SK-N-MC (cell line): ENCODE results near the gene RINT1.

ENCODE experiments used
- EZH2 ChIP-seq: fragments of 200-600 bp; sonication (generic); IDR thresholded peaks from one replicate; pipeline ENCODE4 v1.6.1; 2017; ENCODE audit warnings: antibody characterized with exemption
- FOXP2 ChIP-seq: optimal IDR thresholded peaks from 2 replicates; pipeline ENCODE3; 2011; ENCODE audit warnings: mild to moderate bottlenecking, moderate library complexity; ENCODE audit not compliant: insufficient read depth; ENCODE audit errors: extremely low read length, control extremely low read depth
- POLR2AphosphoS5 ChIP-seq: IDR thresholded peaks from 2 replicates; pipeline ENCODE4 v1.6.1; 2012; ENCODE audit warnings: mild to moderate bottlenecking, low read depth, low read length, borderline replicate concordance

DNA sequence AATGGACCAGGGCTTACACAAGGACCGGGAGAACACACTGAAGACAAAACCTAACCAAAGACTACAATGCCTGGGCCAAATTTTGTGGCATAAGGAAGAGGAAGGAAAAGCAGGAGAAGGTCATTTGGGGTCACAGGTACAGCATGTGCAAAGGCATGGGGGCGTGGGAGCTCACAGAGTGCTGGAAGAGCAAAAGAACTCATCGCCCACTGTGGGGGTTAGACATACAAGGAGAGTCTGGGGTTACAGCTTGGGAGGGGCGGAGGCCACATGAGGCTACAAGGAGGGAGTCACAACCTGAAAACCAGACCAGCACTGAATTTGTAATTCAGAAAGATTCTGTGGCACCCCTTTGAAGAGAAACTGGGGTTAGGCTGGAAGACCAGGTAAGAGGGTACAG is 19.6 kb upstream of the RINT1 start:
- TF ChIP-seq POLR2AphosphoS5 (no peak), EZH2 (no peak), FOXP2 (no peak)
